ENCODE measurements around the gene ONECUT1.
A peak's percentile ranks its signal among the peaks of the same experiment; 100 is the strongest.
"Not testable (repeated sequence)": the region's sequence is repeated elsewhere in the genome, so short reads cannot be mapped to it uniquely, and the experiment has no call there.

ONECUT1 gene

DNA sequence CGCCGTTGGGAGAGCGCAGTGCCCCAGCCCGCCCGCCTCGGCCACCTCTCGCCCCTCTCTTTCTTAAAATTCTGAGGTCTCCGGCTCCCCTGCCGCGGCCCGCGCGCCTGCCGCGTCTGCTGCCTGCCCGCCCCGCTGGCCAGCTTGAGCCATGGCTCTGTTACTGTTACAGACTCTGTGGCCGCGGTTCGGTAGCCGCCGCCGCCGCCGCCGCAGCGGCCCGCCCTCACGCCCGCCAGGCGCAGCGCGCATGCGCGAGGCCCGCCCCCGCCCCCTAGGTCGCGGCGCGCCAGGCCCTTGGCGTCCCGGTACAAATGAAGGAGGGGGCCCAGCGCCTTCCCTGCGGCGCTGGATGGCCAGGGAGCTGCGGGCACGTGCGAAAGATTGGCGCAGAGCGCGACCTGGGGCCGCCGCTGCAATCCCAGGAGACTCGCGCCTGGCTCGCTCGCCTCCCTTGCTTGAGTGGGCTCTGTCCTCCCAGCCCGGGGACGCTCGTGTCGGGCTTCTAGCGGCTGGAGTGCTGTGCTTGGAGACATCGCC lies at the start of gene ONECUT1:
Gene ONECUT1, minus strand, starts transcription at position 168 of the 540 bp plus-strand sequence. CDS start 452 bp downstream, outside the sequence.
- peak; percentile 31 for DNase-seq (ENCODE audit: low read depth)

- DNase-seq (ENCODE audit: low read depth), result no peak
Observed at GRCh38 chr15:52834379-52834778, 44.2 kb upstream of the ONECUT1 start.

GRCh38 chr15:52824169-52824942 lies 34.2 kb upstream of the ONECUT1 start:
- not testable (repeated sequence) for DNase-seq (ENCODE audit: low read depth)

GRCh38 chr15:52822475-52822874 lies 32.3 kb upstream of the ONECUT1 start:
- DNase-seq (ENCODE audit: low read depth), result no peak

GRCh38 chr15:52819253-52819652 lies 29.1 kb upstream of the ONECUT1 start:
- DNase-seq (ENCODE audit: low read depth), result no peak

DNA sequence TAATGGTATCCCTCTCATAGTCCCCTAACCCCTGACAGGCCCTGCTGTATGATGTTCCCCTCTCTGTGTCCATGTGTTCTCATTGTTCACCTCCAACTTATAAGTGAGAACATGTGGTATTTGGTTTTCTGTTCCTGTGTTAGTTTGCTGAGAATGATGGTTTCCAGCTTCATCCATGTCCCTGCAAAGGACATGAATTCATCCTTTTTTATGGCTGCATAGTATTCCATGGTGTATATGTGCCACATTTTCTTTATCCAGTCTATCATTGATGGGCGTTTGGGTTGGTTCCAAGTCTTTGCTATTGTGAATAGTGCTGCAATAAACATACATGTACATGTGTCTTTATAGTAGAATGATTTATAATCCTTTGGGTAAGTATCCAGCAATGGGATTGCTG lies 25.8 kb upstream of the ONECUT1 start:
- not testable (repeated sequence) for DNase-seq (ENCODE audit: low read depth)

DNA sequence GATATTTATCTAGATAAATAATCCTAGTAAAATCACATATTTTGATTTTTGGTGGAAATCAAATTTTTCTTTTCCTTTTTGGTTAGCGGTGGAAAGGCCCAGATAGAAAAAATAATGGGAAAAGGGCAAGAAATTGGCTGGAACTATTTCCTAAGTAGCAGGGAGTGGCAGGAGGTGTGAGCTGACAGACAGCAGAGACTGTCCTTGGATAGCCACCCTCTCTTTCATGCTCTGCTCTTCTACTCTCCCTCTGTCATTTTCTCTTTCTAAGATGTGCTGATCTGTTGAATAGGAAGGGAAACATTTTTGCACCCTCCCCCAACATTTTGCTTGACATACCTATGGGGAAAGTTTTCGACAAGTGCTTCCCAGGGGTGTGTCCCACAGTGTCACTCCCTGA lies 18.9 kb upstream of the ONECUT1 start:
- DNase-seq (ENCODE audit: low read depth), result no peak

DNA sequence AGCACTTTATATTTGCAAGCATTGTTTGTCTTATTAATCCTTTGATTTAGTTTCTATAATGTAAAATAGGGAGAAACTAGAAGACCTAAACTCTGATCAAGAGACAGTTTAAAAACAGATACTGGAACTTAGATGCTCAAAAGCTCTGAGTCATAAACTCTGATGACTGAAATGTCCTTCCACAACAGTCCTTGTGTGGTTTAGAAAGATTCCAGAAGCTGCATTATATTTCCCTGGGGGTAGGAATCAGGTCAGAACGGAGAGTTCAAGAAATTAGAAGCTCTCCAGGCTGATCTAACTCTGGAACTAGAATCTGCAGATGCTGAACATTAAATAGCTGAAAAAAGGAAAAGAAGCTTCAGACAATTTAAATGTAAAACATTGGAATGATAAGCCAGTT lies 18.3 kb upstream of the ONECUT1 start:
- no peak for DNase-seq (ENCODE audit: low read depth)

DNA sequence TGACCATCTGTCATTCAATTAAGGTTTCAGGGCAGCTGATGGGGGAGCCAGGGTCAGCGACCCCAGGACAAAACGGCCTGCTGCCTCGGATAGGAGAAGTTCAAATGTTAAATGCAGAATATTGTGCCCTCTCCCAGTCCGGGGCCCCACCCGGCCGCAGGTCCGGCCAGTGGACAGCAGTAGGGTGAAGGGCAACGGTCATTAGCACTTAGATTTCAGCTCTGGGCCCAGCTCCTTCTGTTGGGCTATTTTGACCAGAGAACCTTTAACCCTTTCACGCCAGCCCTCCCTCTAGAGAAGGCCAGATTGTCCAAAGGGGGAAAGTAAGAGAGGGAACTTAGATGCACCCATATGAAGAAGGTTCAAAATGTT lies 16.1 kb upstream of the ONECUT1 start:
- no peak for DNase-seq (ENCODE audit: low read depth)

DNA sequence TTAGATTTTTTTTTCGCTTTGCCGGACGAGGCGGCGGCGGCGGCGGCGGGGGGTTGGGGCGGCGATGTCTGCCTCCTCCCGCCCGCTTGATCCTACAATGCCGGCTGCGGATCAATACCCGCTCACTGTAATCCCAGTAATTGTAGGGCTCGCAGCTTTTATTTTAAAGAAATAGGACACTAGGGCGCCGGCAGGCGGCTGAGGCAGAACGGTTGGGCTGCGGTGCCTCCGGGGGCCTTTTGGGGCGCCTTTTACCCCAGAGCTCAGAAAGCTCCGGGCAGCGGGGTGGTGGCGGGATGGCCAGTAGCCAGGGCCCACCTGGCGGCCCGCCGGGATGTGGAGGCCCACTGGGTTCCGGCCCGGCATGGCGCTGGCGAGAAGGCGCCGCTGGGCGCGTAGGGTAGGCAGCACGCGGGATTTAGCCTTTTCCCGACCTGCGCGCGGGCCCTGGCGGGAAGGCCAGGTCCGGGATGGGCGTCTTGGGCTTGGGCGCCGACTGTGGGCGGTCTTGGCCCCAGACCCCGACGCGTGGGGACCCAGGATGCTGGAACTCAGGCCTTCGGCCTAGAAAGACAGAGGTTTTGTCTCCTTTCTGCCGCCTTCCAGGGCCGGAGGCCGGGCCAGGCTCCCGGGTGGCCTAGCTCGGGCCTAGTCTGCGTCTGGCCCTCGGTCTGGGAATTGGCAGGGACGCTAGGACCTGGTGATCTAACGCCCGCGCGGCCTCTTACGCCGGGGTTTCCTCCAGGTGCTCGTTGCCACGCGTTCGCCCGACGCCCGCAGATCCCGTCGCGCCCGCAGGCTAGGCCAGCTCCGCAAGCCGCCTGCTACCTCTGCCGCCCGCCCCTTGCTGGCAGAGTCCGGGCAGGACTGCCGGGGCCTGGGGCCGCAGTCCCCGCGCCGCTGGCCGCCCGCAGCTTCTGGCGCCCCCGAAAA lies 15.5 kb upstream of the ONECUT1 start:
- DNase-seq (ENCODE audit: low read depth), result no peak

- DNase-seq (ENCODE audit: low read depth), result no peak
Observed at GRCh38 chr15:52804526-52805081, 14.5 kb upstream of the ONECUT1 start.

DNA sequence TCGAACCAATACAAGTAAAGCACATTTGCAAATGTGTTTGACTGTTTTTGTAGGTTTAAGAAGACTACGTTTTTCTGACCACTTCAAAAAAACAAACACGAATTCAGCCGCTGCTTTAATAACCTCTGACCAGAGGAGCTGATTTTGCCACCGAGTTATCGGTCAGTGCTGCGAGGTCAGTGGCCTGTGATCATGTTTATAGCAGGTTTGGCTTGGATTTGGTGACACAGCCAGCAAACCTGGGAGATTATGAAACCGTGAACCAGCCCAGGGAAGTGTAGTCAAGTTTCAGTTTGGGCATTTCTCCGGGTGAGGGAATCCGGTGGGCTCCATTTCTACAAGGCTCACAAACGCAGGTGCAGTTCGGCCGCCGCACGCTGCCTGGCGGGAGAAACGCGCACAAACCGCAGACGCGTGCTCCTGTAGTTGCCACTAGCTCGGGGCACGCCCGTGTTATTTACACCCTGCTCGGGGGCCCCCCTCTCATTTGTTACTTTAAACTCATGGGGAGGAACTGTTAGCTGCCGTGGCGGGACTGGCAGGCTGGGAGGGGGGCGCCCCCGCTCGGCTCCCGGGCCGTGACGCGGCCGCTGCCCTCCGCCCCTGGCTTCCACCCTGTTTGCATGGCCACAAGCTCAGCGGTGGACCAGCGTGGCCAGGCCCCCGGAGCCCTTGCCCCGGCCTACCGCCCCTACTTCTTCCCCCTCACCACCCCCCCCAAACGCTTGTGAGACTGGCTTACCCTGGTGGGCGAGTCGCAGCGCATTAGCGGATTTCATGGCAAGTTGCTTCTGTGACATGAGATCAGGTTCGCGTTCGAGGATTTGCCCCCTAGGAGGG lies 13.6 kb upstream of the ONECUT1 start:
- no peak for DNase-seq (ENCODE audit: low read depth)

DNA sequence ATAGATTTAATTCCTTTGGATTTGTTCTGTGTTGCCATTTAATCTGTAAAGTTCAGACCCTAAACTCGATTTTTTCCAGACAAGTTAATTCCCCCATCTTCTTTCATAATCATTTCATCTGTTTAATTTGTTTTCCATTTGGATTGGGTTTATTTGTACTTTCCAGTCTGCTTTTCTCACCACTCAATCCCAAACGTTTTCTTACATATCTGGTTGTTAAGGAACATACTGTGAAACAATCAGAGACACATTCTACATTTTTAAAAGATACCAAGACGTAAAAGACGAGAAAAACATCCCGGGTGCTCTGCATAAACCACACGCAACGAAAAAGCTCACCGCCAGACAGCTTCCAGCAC lies 13.0 kb upstream of the ONECUT1 start:
- DNase-seq (ENCODE audit: low read depth), result no peak

GRCh38 chr15:52802110-52802509 lies 12.0 kb upstream of the ONECUT1 start:
- no peak for DNase-seq (ENCODE audit: low read depth)

- no peak for DNase-seq (ENCODE audit: low read depth)
Observed at GRCh38 chr15:52801748-52802085, 11.6 kb upstream of the ONECUT1 start.

DNA sequence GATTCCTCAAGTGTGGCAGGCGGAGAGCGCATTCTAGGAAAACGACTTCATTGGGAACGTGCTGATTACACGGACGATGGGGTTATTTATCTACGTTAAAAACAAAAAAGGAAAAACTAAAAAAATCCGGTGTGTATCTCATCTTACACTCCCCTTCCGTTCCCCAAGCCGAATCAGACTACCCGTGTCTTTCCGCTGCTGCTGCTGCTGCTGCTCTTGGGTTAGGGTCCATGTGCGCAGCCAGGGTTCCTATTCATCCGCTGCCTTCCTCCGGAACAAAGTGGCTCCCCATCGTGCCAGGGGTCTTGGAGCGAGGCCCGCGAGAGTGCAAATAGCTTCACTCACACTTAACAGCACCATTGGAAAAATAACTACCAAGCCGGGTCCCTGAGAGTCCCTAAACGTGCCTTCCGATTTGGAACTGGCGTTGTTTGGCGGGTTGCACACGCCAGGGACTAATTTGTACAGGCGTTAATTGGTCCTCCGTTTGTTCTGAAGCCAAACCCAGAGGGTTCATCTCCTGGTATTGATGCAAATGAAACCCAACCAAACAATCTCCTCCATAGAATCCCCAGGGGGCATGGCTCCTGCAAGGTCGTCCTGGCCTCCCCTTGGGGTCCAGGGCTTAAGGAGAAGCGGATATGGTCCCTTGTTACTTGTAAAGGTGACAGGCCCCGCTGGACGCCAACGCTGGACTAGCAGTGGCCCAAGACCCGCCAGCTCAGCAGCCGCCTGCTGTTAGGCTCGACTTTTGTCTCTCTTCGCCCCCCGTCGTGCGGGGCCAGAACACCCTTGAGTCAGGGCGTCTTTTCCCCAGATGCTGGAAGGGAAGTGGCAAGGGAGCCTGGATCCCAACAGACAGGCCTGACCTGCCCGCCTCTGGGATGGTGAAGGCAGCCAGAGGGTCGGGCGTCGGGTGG lies 11.0 kb upstream of the ONECUT1 start:
- no peak for DNase-seq (ENCODE audit: low read depth)

DNA sequence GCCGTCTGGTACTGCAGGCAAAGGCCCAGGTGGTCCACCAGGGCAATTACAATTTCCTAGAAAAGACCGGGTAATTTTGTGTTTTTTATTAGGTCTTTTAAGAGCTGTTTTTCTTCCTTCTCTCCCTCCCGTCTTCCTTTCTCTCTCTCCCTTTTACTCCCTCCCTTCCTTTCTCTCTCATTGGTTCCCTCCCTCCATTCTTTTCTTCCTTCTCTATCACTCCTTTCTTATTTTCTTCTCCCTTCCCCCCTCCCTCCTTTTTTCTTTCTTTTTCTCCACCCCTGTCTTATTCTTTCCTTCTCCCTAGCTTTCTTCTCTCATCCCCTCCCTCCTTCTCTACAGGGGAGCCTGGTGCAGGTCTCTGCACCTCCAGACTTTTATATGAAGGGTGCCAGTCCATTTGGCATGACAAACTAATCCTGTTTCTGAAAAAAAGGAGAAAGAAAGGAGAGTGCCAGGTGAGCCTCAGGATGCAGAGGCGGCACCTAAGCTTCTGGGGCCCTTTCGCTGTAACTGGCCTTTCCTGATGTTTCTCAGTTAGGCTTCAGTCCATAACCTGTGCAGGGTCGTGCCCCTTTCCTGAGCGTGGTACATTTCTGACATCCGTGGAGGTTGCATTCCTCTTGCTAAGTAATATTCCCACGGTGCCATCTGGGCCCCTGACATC lies 9.1 kb upstream of the ONECUT1 start:
- no peak for DNase-seq (ENCODE audit: low read depth)

GRCh38 chr15:52798529-52799101 lies 8.5 kb upstream of the ONECUT1 start:
- no peak for DNase-seq (ENCODE audit: low read depth)

DNA sequence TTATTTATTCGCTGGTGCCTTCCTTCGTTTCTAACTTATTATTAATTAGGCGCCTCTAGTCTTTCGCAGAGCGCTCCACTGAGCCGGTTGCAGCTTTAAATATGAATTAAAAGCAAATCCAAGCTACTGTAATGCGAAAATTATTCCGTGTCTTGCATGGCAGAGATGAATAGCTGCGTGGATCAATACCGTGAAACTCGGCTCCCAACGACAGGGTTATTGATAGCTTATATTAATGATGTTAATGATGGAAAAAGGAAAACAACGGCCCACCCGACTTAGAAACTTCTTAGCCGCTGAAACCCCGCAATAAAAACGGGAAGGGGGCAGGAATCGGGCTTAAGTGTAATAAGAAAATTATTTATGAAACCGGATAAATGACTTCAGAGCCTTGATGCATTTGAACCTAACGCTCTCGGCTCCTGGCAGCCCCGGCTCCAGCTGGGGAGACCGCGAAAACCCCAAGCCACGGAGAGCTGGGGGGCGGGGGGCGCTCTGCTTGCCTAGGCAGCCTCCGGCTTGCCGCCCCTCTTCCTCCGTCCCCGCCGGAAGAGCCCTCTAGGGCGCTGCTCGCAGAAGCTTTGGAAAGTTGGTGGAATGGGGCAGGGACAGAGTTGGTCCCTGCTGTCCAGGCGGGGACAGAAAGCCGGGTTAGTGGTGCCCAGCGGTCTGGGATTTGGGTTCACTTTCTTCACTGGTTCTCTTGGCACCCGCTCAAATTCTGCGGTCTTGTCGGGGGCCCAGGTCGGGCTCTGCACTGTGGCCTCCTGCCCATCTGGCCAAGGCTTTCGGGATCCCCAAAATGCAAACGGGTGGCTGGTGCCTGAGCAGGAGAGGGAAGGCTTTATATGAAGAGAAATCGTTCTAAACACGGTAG lies 7.7 kb upstream of the ONECUT1 start:
- no peak for DNase-seq (ENCODE audit: low read depth)
